K562 (cell line): Measurements from ENCODE around the gene CMPK1. TPM values are rescaled to one million over a fixed set of nuclear protein-coding genes. Genes with fewer than 3 reads are reported as not detected.

Source experiments
- CC2D1A ChIP-seq: fragments of 450-650 bp; IDR thresholded peaks from 2 replicates; pipeline ENCODE4 v1.6.1; 2017; ENCODE audit warnings: mild to moderate bottlenecking
- FUS ChIP-seq: fragments of 200-400 bp; formaldehyde crosslinking; optimal IDR thresholded peaks from 2 replicates; pipeline ENCODE3; 2017; ENCODE audit warnings: low read depth, low read length
- GATAD2B ChIP-seq: fragments of 450-650 bp; IDR thresholded peaks from 2 replicates; pipeline ENCODE4 v1.6.1; 2017; ENCODE audit warnings: mild to moderate bottlenecking, borderline replicate concordance
- HCFC1 ChIP-seq: IDR thresholded peaks from 2 replicates; pipeline ENCODE4 v1.6.1; 2012; ENCODE audit warnings: low read depth, low read length, improper control_type of control experiment
- KDM4B ChIP-seq, 2 experiments: fragments of 450-650 bp in 1 of 2; sonication (generic) in 1 of 2; IDR thresholded peaks; 2 replicates each; pipeline ENCODE4 v1.6.1; 2016 to 2017; ENCODE audit warnings: borderline replicate concordance in 2 of 2, antibody characterized with exemption in 1 of 2, low read depth in 1 of 2, mild to moderate bottlenecking in 1 of 2
- ZNF778 ChIP-seq: fragments of 450-650 bp; formaldehyde crosslinking; IDR thresholded peaks from 2 replicates; pipeline ENCODE4 v1.4.0; 2020; ENCODE audit warnings: mild to moderate bottlenecking, moderate library complexity
- polyA plus RNA-seq, 8 experiments: library from polyadenylated mRNA; depleted of rRNA in 4 of 8; stranded (reverse) in 5 of 8; unstranded in 3 of 8; fragments of >200 nt; fragmentation: Nextera tagmentation in 2 of 8; fragmentation: Illumina TruSeq in 1 of 8; extraction: Ambion mirVana in 2 of 8; extraction: Trizol in 1 of 8; gene quantifications; 2 replicates each; pipeline versions ENCODE4 v1.2.1 to v1.2.3, GENCODE V29; 2011 to 2014; ENCODE audit warnings: inconsistent platforms in 1 of 8, missing spikeins in 1 of 8
- total RNA-seq, 7 experiments: library from RNA; depleted of rRNA in 6 of 7; stranded (reverse); fragments of >200 nt in 6 of 7; fragmentation: Illumina TruSeq in 2 of 7; extraction: Trizol in 2 of 7; gene quantifications; 2 replicates each; pipeline versions ENCODE4 v1.2.1 to v1.2.3, GENCODE V29; 2011 to 2021; ENCODE audit warnings: low replicate concordance in 1 of 7
- TF ChIP-seq, protein P1 (sequence below), 2 experiments: fragments of 450-650 bp; formaldehyde crosslinking in 1 of 2; IDR thresholded peaks; 2 replicates each; pipeline versions ENCODE4 v1.4.0 to v1.6.1; 2014 to 2020; ENCODE audit warnings: mild to moderate bottlenecking in 2 of 2, borderline replicate concordance in 1 of 2, low read depth in 1 of 2

CMPK1 gene
- total and polyA plus RNA-seq, 9 of the 15 experiments (the other 6 are each of a cell fraction or from before 2014, with no cell fraction given) = 54.5 to 197 (median 116) TPM

DNA sequence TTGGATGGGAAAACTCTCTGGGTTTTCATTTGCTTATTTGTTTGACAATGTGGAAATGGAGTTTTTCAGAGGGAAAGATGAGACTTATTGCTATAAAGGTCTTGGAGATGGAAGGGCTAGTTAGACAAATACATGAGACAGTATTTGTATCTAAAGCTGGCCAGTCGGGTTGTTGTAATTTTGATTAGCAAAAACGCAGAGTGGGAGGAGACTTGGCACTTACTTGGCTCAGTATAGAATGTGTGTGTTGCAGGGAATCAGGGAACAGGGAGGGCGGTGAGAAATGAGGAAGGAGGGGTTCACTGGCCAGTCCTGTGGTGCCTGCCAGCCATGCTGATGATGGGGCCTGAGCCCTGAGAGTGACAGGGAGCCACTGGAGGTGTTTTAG lies 76.5 kb downstream of the CMPK1 start (continued):
- TF ChIP-seq, protein P1, sequence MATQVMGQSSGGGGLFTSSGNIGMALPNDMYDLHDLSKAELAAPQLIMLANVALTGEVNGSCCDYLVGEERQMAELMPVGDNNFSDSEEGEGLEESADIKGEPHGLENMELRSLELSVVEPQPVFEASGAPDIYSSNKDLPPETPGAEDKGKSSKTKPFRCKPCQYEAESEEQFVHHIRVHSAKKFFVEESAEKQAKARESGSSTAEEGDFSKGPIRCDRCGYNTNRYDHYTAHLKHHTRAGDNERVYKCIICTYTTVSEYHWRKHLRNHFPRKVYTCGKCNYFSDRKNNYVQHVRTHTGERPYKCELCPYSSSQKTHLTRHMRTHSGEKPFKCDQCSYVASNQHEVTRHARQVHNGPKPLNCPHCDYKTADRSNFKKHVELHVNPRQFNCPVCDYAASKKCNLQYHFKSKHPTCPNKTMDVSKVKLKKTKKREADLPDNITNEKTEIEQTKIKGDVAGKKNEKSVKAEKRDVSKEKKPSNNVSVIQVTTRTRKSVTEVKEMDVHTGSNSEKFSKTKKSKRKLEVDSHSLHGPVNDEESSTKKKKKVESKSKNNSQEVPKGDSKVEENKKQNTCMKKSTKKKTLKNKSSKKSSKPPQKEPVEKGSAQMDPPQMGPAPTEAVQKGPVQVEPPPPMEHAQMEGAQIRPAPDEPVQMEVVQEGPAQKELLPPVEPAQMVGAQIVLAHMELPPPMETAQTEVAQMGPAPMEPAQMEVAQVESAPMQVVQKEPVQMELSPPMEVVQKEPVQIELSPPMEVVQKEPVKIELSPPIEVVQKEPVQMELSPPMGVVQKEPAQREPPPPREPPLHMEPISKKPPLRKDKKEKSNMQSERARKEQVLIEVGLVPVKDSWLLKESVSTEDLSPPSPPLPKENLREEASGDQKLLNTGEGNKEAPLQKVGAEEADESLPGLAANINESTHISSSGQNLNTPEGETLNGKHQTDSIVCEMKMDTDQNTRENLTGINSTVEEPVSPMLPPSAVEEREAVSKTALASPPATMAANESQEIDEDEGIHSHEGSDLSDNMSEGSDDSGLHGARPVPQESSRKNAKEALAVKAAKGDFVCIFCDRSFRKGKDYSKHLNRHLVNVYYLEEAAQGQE (IDR thresholded peaks at IDR 0.05; ENCODE audit: borderline replicate concordance) = no peak
- TF ChIP-seq, protein P1 (CRISPR knock-in tag; IDR thresholded peaks at IDR 0.05; ENCODE audit: low read depth) = no peak
- TF ChIP-seq FUS (no peak), CC2D1A (no peak), HCFC1 (no peak), KDM4B (IDR thresholded peaks at IDR 0.05; ENCODE audit: borderline replicate concordance in 2 of 2, low read depth in 1 of 2) (no peak), GATAD2B (no peak), ZNF778 (CRISPR knock-in tag) (no peak)
